GM19035 (cell line): Measurements from ENCODE around the gene GABRP.

Experiments
- ATAC-seq: cut with Tn5 transposase; IDR thresholded peaks from one replicate; pipeline ENCODE4 v1.9.1; 2021; ENCODE audit not compliant: unreplicated experiment

Gene GABRP

GRCh38 chr5:170860415-170860814, 76.9 kb downstream of the GABRP start:
- ATAC-seq, result no peak

GRCh38 chr5:170860818-170861666, 77.5 kb downstream of the GABRP start:
- ATAC-seq, result no peak

GRCh38 chr5:170861667-170861916, 78.1 kb downstream of the GABRP start:
- ATAC-seq, result no peak

GRCh38 chr5:170861917-170862766, 78.6 kb downstream of the GABRP start, which contains the start of gene RANBP17:
Gene RANBP17, plus strand, starts transcription at chr5:170862018.
- no peak for ATAC-seq

GRCh38 chr5:170863646-170864045, 80.1 kb downstream of the GABRP start:
- ATAC-seq, result no peak
